ENCODE results near the gene DGKB. TPM values are rescaled to one million over a fixed set of nuclear protein-coding genes. Genes with fewer than 3 reads are reported as not detected.

The DGKB gene
- total and polyA plus RNA-seq, 9 donors, result under 0.01 to 1.3 (median 0.28) TPM; not detected in 2

DNA sequence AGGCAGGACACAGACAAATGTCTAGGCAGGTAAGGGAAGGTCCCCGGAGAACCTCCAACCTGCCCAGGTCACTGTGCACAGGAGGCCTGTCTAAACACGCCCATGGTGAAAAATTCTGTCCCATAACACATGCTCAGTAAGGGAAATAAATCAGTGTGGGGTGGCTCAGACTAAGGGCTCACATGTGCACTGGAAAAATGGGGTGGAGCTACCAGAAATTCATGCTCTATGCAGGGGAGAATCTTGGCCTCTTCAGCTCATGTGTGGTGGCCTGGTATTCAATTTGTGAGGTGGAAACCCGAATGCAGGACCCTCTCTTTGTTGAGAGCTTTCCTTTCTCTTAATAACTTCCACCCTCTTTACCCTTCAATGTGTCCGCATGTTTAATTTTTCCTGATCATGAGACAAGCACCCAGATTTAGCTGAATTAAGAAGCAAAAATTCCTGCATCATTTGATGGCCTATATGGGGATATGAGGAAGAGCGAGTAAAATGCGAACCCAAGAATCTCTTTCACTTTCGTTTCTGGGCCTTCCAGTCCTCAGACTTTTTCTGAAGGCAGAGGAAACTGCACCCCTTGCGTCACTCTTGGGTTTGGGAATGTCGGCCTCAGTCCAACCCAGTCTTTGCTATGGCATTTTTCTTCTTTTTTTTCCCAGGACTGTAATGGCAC lies 163.2 kb downstream of the DGKB start:
- H3K4me3 ChIP-seq, result no peak overlapping the region
- H3K27ac ChIP-seq, result no peak overlapping the region
- DNase-seq, result no peak
- 82 to 87% (median 85%) methylated on average over 9 of the region's 9 CpGs for WGBS, 3 donors
- H3K9me3 ChIP-seq, result no peaks in the 10 kb centered on the region
- TF ChIP-seq EP300 (IDR thresholded peaks at IDR 0.05) (no peak), POLR2A (IDR thresholded peaks at IDR 0.05) (no peak)
- TF ChIP-seq, protein P1, sequence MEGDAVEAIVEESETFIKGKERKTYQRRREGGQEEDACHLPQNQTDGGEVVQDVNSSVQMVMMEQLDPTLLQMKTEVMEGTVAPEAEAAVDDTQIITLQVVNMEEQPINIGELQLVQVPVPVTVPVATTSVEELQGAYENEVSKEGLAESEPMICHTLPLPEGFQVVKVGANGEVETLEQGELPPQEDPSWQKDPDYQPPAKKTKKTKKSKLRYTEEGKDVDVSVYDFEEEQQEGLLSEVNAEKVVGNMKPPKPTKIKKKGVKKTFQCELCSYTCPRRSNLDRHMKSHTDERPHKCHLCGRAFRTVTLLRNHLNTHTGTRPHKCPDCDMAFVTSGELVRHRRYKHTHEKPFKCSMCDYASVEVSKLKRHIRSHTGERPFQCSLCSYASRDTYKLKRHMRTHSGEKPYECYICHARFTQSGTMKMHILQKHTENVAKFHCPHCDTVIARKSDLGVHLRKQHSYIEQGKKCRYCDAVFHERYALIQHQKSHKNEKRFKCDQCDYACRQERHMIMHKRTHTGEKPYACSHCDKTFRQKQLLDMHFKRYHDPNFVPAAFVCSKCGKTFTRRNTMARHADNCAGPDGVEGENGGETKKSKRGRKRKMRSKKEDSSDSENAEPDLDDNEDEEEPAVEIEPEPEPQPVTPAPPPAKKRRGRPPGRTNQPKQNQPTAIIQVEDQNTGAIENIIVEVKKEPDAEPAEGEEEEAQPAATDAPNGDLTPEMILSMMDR (IDR thresholded peaks at IDR 0.05), result no peak
- no peaks in the 10 kb centered on the region for H3K36me3 ChIP-seq
- no peaks in the 10 kb centered on the region for H3K4me1 ChIP-seq (ENCODE audit: insufficient read depth)
- intact Hi-C loops (cut with DNase I), result no loop called here
- no peaks in the 10 kb centered on the region for H3K27me3 ChIP-seq

DNA sequence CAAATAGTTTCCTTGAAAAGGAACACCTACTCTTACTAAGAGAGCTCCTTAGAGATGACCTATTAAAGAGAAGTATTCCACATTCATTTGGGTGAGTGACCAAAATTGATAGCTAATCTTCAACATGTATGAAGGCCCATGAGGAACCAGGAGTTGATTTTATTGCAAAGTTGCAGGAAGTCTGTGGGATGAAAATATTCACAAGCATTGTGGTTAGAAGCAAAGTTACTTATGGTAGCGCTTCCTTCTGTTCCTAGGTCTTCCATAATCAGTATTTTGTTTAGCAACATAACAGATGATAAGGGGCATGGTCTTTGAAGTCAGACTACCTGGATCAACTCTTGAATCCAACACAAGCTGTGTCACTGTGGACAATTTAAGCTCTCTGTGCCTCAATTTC lies 164.5 kb downstream of the DGKB start:
- Histone ChIP-seq H3K36me3 (no peaks in the 10 kb centered on the region), H3K4me3 (no peak overlapping the region), H3K9me3 (no peaks in the 10 kb centered on the region), H3K27ac (no peak overlapping the region), H3K4me1 (ENCODE audit: insufficient read depth) (no peaks in the 10 kb centered on the region), H3K27me3 (no peaks in the 10 kb centered on the region)
- intact Hi-C loops (cut with DNase I), result no loop called here
- TF ChIP-seq, protein P1 (IDR thresholded peaks at IDR 0.05), result no peak
- no peak for TF ChIP-seq EP300 (IDR thresholded peaks at IDR 0.05)
- TF ChIP-seq POLR2A (IDR thresholded peaks at IDR 0.05), result no peak
- no peak for DNase-seq
- 0 to 49% (median 45%) methylated on average over 1 of the region's 1 CpG for WGBS, 3 donors

DNA sequence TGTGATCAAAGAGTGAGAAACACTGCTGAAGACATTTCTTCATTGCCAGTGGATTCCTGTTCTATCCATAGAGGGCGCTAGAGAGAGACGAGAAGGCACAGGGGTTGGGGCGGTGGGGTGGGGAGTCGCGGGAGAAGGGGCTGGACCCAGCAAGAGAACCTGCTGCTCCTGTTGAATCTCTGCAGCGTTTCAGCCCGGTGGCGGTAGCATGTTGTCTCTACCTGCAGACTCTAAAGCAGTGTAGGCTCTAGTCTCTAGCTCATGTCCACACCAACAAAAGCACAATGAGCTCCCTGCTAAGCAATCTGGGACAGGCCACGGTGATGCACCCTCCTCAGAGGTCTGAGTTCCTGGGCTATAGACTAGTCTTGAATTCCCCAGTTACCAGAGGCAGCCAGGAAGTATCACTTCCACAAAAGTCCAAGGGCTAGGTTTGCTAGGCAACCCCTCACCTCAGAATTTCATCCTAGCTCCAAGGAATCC lies 167.7 kb downstream of the DGKB start:
- WGBS, 3 donors, result 35 to 44% (median 42%) methylated on average over 9 of the region's 9 CpGs
- TF ChIP-seq, protein P1 (IDR thresholded peaks at IDR 0.05), result no peak
- TF ChIP-seq POLR2A (IDR thresholded peaks at IDR 0.05) (no peak), EP300 (IDR thresholded peaks at IDR 0.05) (no peak)

DNA sequence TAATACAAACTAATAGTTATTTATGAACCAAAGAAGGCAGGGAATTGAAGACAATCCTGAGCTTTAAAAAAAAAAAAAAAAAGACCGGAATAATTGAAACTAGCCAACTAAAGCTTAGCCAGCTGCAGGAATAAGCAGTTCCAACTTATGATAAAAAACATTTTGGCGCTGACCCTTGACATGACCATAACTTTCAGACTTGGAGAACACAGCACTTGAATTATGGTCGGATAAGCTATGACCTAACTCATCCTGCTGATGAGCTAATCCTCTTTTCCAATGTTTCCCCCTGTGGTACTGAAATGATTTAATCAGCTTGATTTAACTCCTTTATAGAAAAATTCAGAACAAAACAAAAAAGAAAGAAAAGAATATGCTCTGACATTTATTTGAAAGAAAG lies 181.8 kb downstream of the DGKB start:
- Histone ChIP-seq H3K4me3 (no peak overlapping the region), H3K27me3 (no peaks in the 10 kb centered on the region), H3K4me1 (ENCODE audit: insufficient read depth) (no peaks in the 10 kb centered on the region), H3K36me3 (no peaks in the 10 kb centered on the region), H3K27ac (no peak overlapping the region), H3K9me3 (no peaks in the 10 kb centered on the region)
- 25 to 39% (median 26%) methylated on average over 3 of the region's 3 CpGs for WGBS, 3 donors
- intact Hi-C loops (cut with DNase I), result no loop called here
- DNase-seq, result no peak
- TF ChIP-seq POLR2A (IDR thresholded peaks at IDR 0.05) (no peak), EP300 (IDR thresholded peaks at IDR 0.05) (no peak)
- TF ChIP-seq, protein P1 (IDR thresholded peaks at IDR 0.05), result no peak

More for the DNA sequence above, 167.7 kb downstream of the DGKB start:
- no peaks in the 10 kb centered on the region for H3K36me3 ChIP-seq
- no peak overlapping the region for H3K4me3 ChIP-seq
- H3K27me3 ChIP-seq, result no peaks in the 10 kb centered on the region
- no peak for DNase-seq
- no peak overlapping the region for H3K27ac ChIP-seq
- no peaks in the 10 kb centered on the region for H3K9me3 ChIP-seq
- intact Hi-C loops (cut with DNase I), result no loop called here
- H3K4me1 ChIP-seq (ENCODE audit: insufficient read depth), result no peaks in the 10 kb centered on the region

All from ovary (tissue), 9 donors.